HFF-Myc (cell line): Measurements from ENCODE around the gene KCNH1.

ENCODE experiments used
- DNase-seq: peaks from one replicate; pipeline ENCODE4 v3.0.0-alpha.2; 2011; ENCODE audit warnings: low read depth; ENCODE audit errors: extremely low read depth
- H3K4me3 ChIP-seq: replicated peaks from 2 replicates; pipeline ENCODE4 v1.5.1; 2011; ENCODE audit warnings: low read depth, mild to moderate bottlenecking, control low read depth, low read length
- TF ChIP-seq, protein P1 (sequence below): IDR thresholded peaks from 2 replicates; pipeline ENCODE4 v1.5.1; 2012; ENCODE audit warnings: mild to moderate bottlenecking, low read depth, low read length, control low read depth; ENCODE audit errors: missing control alignments

The KCNH1 gene

DNA sequence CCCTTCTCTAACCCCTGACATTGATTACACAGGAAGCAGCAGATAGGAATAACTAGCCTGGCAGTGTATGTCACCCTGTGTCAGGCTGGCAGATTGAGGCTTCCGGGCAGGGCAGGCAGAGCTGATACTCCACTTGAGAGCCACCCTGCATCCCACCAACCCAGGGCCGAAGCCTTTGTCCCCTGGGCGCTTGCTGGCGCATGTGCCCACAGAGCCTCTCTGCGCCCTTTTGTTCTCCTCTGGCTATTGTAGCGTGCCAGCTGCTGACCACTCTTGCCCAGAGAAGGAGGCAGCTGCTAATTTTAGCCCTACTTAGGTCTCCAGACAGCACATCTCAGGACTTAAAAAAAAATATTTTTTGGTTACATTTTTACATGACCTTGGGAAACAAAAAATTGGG, 500.3 kb downstream of the KCNH1 start:
- DNase-seq, result no peak
- no peak overlapping the region for H3K4me3 ChIP-seq
- TF ChIP-seq, protein P1, sequence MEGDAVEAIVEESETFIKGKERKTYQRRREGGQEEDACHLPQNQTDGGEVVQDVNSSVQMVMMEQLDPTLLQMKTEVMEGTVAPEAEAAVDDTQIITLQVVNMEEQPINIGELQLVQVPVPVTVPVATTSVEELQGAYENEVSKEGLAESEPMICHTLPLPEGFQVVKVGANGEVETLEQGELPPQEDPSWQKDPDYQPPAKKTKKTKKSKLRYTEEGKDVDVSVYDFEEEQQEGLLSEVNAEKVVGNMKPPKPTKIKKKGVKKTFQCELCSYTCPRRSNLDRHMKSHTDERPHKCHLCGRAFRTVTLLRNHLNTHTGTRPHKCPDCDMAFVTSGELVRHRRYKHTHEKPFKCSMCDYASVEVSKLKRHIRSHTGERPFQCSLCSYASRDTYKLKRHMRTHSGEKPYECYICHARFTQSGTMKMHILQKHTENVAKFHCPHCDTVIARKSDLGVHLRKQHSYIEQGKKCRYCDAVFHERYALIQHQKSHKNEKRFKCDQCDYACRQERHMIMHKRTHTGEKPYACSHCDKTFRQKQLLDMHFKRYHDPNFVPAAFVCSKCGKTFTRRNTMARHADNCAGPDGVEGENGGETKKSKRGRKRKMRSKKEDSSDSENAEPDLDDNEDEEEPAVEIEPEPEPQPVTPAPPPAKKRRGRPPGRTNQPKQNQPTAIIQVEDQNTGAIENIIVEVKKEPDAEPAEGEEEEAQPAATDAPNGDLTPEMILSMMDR, result no peak

DNA sequence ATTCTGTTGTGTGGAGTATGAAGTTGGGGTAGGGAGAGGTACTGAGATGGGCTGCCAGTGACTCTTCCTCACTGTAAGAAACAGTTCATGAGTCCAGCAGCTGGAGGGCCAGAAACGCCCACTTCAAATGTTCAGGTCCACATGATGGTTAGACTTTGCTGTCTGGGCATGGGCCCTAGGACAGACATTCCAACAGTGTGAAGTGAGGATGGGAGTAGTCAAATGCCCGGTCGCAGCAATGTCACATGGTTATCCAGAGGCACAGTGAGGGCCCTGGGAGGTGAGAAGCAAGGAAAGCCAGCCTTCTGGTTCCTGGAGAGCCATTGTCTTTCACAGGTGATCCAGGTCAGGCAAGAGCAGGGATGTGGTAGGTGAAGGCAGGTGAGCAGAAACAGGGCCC, 500.8 kb downstream of the KCNH1 start:
- H3K4me3 ChIP-seq, result no peak overlapping the region
- DNase-seq, result no peak
- TF ChIP-seq, protein P1, result no peak

DNA sequence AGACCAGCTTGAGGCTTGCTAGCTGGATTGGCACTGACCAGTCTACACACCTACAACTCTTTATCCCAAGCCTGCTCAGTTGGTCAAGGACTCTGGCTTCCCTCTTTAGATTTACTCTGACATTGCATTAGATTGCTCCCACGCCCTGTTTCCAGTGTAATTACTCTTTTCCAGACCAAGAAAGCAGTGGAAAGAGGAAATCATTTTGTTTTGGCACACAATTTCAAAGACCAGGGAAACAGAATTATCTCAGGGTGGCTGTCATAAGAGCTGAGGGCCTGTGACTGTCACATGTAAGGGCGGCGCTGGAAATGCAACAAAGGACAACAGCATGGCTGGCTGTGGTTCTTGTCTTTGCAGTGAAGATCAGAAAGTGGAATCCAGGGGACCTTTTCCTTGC, 502.5 kb downstream of the KCNH1 start:
- no peak overlapping the region for H3K4me3 ChIP-seq
- TF ChIP-seq, protein P1, result no peak
- no peak for DNase-seq

DNA sequence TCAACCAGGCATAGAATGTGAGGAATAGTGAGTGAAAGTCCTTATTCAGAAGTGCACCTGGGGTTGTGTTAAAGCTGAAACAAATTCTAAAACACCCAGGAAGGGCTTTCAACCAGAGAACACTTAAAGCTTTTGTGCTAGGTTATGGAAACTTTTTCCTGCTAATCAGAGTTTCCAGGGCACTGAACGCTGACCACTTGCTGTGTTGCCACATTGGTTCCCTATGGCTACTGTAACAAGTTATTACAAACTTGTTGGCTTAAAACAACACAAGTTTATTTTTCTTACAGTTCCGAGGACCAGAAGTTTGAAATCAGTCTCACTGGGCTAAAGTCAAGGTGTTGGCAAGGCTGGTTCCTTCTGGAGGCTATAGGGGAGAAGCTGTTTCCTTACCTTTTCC, 504.7 kb downstream of the KCNH1 start:
- TF ChIP-seq, protein P1, result no peak
- H3K4me3 ChIP-seq, result no peak overlapping the region
- DNase-seq, result no peak

DNA sequence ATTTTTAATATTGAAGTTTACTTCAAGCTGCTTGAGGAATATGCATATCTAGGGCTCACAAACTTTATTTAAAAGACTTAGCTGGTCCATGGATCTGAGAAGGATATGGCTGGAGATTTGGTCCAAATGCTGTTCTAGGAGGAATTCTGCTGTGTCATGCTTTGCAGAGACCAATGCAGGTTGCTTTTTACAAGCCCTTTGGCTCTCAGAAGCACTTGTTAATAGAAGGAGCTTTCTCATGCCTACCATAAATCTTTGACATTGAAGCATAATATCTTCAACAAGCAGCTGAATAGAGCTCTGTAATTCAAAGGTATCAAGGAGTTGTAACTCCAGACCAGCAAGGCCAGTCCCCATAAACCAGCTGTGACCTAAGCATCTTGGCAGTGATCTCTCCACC, 506.2 kb downstream of the KCNH1 start:
- no peak overlapping the region for H3K4me3 ChIP-seq
- TF ChIP-seq, protein P1, result no peak
- DNase-seq, result no peak
